SW480 (cell line): ENCODE data around the gene NSF.
"Not testable (repeated sequence)": the region's sequence is repeated elsewhere in the genome, so short reads cannot be mapped to it uniquely, and the experiment has no call there.

Experiments used
- DNase-seq: peaks from one replicate; pipeline ENCODE4 v3.0.0-alpha.2; 2016; ENCODE audit warnings: low spot score

The NSF gene

DNA sequence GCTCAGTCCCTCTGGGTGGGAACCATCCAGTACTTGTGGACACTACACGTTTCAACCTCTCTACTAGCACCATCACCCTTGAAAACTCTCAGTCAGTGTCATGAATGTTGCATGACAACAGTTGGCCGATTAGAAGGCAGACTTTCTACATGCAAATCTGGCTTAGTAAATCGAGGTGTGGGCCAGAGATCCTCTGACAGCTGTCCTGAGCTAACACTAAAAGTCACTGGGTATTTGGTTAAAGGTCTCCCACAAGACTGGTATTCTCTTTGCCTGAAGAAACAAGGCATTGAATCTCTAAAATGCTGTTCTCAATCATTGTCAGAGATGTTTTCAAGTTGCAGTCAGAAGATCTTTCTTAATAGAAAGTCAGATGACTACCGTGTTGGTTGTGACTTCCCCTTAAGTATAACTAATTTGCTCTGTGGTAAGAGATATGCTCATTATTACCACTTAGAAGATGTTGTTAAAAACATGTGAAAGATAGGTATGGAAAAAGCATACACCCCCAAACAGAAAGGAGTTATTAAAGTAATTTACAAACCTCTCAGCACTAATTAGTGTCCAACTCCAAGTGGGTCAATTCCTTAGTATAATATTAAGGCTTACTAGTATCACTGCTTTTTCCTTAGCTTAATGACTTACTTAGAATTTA lies 165.7 kb downstream of the NSF start:
- DNase-seq = no peak

DNA sequence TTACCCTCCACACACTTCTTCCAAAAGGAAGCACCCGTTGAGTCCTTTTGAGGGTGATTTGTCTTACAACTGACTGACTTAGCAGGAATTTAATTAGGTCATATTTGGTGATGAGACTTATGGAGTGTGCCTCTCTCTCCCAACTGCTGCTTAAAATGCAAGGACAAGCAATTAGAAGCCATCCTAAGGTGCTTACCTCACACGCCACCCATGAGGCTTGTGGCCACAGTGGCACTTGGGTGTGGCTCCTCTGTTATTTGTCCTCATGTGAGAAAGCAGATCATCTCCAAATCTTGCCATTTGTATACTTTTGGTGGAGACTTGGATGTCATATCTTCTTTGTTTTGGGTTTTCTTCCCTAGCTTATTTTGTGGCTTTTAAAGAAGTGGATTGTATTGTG lies 166.4 kb downstream of the NSF start:
- no peak for DNase-seq

DNA sequence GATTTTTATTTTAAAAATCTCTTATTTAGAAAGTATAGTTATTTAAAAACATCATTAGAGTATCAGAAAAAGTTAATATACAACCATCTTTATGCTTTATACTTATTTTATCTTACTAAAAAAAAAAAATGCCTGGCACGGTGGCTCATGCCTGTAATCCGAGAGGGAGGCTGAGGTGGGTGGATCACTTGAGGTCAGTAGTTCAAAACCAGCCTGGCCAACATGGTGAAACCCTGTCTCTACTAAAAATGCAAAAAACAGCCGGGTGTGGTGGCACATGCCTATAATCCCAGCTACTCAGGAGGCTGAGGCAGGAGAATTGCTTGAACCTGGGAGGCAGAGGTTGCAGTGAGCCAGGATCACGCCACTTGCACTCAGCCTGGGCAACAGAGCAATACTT lies 167.1 kb downstream of the NSF start:
- DNase-seq = not testable (repeated sequence)

DNA sequence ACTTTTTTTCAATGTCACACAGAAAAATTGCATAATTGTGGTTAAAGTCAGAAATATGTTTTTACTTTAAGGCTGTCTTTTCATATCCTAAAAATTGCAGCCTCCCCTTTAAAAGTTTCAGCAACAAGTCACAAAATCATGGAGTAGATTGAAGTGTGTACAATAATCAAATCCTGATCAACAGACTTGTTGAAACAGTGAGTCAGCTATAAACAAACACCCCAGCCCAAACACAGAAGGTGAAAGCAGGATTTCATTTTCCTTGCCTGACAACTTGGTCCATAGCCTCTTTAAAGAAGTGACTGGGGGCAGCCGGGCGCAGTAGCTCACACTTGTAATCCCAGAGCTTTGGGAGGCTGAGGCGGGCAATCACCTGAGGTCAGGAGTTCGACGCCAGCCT lies 168.1 kb downstream of the NSF start:
- no peak for DNase-seq

DNA sequence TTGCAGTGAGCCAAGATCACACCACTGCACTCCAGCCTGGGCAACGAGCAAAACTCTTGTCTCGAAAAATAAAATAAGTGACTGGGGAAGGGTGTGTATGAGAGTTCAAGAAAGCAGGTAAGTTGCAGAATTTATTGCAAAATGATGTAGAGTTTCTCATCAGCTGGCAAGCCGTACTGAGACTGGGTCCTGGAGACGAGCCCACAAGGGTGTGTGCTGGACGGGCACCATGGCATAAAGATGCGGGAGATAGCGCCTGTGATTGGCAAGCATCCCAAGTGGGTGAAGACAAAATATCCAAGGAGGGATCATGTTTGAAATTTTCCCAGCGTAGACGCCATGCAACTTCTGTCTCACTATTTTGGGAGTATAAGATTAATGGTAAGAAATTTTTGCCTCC lies 168.7 kb downstream of the NSF start:
- DNase-seq = no peak

DNA sequence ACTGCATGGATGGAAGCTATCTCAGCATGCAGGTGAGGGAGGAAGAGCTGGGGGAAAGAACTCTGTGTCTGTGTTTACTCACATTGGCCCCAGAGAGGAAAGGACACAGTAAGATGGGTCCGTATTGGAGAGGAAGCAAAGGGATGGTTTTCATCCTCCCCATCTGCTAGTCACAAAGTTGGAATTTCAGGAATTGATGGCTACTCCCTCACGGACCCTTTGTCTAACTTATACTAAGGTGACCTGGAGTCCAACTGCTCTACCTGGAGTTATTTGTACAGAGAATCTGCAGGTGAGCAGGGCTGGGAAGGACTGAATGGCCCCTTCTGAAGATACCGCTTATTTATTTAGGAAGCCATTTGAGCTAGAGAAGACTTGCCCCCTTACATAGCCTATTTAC lies 172.9 kb downstream of the NSF start:
- DNase-seq = no peak

DNA sequence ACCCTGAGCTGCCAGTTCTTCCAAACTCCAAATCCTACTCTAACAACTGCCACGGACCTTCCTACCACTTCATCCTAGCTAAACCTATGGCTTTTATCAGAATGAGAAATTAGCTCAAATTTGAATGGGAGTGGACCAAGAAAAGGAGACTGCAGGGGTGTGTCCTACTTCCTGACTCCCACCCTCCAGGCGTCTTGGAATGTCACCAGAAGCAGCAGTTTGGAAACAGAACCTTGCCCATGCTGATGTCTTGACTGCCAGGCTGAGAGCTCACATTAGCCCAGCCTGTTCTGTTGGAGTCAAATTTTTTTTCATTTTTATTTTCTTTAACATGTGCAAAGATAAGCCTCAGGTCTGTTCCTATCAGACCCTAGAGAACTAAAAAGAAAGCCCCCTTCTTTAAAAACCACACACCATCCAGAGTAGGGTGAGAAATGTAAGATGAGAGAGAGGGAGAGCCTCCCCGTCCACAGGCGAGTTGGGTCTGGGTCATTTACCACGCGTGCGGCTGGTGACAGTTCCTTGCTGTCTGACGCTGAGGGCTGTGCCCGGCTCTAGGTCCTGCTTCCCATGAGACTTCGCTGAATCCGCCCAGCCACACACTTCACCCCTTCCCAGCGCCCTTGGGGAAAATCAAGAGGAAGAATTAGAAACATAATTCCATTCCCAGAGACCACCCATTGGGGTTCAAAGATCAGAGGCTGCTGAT lies 173.7 kb downstream of the NSF start:
- no peak for DNase-seq

DNA sequence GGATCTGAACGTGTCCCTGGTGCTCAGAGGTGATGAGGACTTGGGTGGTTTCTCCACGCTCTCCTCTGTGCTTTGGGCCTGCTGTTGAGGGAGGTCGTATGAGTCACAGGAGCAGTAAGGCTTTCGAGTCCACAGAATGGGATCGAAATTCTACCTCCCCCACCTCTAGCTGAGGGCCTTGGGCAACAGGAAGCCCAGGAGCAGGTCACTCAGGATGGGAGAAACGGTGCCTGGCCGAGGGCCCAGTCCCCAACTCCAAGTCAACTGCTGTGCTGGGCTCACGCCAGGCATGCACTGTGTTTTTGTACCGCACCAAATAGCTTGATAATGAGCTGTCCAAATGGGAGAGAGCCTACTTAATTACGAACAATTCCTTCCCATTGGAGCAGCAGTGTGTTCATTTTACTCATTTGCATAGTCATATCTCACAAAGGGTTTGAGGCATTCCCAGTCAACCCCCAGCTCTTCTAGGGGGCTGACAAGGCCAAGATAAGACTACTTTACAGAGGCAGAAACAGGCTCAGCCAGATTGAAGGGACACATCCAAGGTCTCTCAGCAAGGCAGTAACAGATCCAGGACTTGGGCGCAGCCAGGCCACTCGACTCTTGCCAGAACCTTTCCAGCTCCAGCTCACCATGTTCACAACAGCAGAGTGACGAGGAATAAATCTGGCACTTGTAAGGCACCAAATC lies 174.4 kb downstream of the NSF start:
- no peak for DNase-seq

DNA sequence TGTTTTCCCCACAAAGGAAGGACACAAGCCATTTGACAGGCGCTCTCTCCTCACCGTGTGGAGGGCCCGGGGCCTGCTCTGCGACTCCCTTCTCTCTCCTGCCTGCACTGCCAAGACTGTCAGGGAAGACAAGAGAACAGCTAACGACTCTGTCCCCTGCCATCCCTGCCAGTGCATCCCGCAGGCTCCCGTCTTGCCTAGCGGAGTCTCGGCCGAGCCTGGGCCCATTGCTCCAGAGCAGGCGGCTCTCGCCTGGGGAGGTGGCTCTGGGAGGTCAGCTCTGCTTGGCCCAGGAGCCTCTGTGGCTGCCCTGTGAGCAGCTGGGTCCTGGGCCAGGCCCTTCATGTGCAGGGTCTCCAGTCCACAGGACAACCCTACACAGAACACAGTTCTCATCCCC lies 175.0 kb downstream of the NSF start:
- no peak for DNase-seq

DNA sequence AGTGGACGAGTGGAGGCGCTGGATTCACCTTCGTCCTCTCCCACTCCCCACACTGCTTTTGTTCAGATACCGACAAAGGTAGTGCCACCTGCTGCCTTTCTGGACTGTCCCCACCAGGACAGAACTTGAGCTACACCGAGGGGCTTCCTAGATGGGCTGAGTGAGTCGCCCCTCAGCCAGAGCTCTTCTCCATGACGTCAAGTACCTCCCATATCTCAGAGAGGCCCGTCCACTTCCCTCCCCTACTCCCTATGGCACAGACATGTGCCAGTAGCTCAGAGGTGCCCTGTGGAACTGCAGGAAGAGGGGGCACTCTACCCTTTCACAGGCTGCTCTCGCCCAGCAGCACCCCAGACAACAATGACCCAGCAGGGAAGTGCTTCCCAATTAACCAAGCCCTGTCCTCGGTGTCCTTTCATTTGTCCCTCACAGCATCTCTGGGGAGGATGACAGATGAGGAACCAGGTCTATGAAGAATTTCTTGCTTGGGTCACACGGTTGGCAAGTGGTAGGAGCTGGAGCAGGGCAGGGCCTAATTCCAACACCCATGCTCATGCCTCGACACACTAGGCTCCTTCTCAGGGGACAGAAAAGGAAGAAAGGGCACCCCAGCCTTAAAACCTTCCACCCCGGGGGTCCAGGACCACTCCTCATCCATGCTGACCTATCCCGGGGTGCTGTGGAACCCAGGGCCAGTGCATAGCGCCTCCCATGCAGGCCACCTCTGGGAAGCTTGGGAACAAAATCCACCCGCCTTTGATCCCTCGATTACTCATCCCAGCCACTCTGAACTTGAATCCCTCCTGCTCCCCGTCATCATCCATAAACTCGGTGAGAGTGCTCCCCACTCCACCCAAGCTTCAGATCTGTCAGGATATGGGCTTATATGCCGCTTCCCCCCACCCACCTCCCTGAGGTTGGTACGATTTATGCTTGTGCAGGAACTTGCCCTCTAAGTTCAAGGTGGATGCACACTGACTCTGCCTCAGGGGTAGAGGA lies 176.3 kb downstream of the NSF start:
- DNase-seq = peak; percentile 23

DNA sequence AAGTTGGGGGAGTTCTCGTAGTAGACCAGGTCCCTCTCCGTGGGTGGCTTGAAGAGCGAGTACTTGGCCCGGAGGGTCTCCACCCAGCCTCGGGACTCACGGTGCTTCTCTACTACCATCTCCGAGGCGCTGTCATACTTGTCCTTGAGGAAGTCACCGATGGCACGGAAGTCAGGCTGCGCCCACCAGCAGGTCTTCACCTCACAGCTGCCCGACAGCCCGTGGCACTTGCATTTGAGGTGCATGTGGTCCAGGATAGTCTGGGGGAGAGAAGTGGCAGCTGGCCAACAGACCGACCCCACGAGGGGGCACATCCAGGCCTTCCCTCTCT lies 178.0 kb downstream of the NSF start:
- DNase-seq = no peak

DNA sequence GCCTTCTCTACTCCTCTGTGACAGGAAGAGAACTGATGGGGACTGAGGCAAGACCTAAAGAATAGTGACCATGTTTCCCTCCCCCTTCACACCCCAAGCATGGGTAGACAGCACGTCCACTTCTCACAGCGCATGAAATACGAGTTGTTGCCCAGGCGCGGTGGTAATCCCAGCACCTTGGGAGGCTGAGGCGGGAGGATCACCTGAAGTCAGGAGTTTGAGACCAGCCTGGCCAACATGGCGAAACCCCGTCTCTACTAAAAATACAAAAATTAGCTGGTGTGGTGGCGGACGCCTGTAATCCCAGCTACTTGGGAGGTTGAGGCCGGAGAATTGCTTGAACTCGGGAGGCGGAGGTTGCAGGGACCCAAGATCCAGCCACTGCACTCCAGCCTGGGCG lies 178.4 kb downstream of the NSF start:
- DNase-seq = not testable (repeated sequence)

DNA sequence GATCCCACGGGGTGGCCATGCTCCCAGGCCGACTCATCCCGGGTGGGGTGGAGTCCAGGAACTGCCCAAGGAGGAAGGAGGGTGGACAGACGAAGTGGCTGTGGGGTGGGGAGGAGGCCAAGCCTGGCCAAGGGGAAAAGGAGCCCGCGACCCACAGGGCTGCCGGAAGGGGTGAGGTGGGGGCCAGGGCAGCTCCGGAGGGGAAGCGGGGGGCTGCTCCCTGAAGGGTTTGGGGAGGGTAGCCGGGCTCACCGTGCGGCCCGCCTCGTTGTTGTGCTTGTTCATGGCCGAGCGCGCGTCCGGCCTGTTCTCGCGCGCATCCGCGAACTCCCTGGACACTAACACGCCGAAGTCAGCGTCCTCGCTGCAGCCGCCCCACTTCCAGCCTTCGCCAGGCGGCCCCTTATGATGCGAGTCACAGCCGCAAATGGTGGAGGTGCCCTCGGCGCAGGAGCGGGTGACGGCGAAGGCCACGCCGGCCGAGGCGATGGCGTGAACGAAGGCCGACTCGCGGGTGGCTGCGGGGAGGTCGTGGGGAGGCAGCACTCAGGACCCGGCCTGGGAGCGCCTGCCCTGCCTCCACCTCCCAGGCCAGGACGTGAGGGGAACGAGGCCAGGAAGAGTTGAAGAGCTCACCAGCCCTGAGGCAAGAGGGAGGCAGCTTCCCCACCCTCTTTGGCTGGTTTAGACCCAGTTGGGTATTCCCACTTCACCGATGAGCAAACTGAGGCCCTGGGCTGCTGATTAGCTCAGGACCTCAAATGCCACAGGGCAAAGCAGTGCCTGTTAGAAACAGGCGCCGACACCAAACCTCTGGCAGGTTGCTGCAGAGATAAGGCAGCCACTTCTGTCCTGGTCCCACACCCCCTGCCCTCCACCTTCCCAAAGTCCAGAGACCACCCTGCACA lies 179.3 kb downstream of the NSF start:
- DNase-seq = no peak

DNA sequence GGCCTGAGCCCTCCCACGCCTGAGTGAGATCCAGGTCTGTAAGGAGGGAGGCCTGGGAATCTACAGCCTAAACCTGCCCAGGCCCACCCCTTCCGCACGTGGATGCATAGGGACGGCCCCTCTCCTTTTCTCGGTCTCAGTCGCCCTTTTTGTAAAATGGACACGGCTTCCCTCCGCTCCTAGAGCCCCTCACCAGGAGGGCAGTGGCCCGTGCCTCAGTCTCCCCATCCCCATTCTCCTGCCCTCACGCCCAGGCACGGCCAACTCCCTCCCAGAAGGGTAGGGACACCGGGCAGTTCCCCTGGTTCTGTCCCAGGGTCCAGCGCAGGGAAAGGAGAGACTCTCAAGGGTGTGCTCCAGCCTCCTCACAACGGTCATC lies 180.0 kb downstream of the NSF start:
- no peak for DNase-seq

DNA sequence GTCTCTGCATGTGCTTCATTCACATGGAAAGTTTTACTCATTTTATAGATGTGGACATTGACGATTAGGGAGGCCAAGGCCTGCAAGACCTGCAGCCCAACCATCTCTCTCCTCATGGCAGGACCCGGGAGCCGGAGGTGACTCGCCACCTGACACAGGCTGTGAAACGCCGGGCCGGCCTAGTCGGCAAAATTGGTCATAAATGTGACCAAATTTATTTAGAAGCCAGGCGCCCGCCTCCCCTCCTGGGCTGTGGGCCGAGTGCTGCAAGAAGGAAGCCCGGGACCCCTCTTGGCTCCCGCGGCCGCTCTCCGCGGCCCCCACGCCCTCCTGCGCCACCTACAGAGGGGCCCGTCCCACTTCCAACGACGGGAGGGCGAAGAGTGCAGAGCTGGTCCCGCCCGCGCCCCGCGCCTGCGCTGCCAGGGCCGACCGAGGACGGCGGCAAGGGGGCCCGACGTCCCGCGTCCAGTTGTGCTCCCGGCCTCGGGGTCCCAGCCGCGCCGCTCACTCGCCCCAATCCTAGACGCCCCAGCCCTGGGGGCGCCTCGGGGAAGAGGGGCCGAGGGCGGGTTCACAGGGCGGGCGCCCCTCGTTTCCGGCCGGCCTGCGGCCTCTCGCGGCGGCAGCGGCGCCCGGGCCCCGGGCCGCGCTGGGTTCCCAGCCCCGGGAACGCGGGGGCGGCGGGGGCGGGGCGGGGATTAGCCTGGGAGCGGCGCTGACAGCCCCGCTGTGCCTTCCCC lies 180.5 kb downstream of the NSF start:
- peak; percentile 54 for DNase-seq

DNA sequence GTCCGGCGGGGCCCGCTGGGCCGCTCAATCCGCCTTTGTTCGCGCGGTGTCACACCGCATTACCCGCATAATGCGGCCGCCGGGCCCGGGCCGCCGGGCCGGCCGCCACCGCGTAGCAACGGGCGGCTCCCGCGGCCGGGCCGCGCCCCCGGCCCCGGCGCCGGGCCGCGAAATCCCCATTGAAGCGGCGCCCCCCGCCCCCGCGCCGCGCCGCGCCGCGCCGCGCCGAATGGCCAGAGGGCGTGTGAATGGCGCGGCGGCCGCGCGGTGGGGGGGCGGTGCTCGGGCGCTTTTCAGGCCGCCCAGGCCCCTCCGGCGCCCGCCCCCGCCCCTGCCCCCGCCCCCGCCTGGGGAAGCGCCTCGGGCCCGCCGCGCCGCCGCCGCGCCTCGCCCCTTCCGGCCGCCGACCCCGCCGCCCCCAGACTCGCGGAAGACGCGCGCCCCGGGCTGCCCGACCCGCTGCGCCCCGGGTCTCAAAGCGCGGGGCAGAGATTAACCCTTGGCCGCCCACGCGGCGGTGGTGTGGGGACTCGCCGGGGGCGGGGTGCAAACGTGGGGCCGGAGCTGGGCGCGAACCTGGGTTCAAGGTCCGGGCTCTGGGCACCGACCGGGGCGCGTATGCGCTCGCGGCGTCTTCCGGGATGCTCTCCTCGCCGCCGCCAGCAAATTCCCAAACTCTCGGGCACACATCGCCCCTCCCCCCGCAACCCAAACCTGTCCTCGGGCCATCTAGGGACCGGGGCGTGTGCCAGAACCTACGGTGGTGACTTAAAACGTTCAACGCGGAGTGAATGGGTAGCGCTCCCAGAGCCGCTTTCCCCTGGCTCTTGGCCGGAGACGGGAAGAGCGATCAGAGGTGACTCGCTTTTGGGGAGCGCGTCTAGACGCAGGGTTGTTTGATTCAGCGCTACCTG lies 181.3 kb downstream of the NSF start:
- DNase-seq = peak; percentile 81

DNA sequence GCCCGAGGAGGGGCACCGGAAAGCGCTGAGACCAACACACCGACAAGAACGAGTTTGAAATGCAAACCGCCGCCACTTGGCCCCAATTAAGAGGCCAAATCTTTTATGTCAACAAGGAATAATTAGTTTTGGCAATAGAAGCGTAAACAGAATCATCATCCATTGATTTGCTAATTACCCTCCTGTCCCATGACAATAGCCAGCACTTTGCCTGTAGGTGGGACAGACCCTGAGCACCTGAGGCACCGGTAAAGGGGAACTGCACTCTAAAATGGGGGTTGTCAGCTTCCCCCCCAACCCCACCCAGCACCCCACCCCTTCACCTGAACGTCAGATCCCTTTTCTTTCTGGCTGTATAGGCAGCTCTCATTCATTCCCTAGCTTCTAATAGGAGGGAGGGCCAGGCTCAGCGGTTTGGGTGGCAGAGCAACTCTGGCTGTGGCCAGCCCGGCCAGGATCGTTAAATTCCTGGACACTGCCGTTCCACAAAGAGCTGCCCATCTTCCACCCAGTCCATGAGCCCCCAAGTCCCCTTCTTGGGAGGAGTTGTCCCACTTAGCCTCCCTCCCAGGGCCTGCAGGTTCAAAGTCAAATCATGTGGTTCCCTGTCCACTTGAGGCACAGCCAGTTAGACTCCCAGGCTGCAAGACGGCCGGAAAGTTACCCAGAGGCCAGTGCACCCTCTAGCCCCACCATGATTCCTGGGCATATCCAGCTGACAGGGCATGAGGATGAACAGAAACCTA lies 182.2 kb downstream of the NSF start:
- peak; percentile 29 for DNase-seq

DNA sequence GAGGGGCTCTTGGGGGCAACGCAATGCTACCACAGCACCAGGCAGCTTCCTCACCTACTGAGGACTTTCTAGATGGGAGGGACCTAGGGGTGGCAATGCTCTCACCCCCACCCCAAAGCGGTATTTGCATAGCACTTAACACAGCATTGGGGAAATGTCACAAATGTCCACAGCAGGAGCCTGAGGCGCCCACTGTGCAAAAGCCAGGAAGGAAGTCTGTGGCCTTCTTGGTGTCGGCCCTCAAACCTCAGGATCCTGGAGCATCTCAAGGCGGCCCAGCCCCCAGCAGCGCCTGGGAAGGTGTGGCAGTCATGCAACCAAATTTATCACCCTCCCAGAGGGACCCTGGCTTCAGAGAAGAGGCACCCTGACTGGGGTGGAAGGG lies 182.7 kb downstream of the NSF start:
- DNase-seq = no peak

DNA sequence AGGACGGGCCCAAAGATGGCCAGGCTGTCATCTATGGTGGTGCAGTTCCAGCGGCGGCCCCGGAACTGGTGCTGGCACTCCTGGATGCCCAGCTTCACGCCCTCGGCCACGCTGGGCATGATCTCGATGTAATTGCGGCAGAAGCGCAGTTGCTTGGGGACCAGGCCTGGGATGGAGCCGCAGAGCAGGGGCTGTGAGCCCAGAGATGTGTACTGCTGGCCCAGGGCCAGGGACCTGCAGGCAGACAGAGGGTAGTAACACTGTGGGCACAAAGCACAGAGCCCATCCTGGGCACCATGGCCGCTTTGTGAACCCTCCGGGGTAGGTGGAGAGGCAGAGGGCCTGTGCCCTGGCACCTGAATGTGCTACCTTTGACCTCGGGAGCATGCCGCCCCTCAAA lies 183.2 kb downstream of the NSF start:
- DNase-seq = no peak
